Esophagus (tissue), 2 donors: ENCODE measurements around the gene CDO1. TPM values are rescaled to one million over a fixed set of nuclear protein-coding genes. Genes with fewer than 3 reads are reported as not detected.
A peak's percentile ranks its signal among the peaks of the same experiment; 100 is the strongest.

Experiments
- H3K27ac ChIP-seq, 2 donors: one replicate each; pipeline ENCODE4 v1.5.1; 2013; ENCODE audit warnings: low read depth in 2 of 2, mild to moderate bottlenecking in 2 of 2, inconsistent platforms in 1 of 2, low read length in 1 of 2, moderate library complexity in 1 of 2
- H3K27me3 ChIP-seq, 2 donors: one replicate each; pipeline ENCODE4 v1.6.1; 2013; ENCODE audit warnings: low read length in 2 of 2, control low read depth in 1 of 2, mild to moderate bottlenecking in 1 of 2; ENCODE audit not compliant: insufficient read depth in 2 of 2, control insufficient read depth in 1 of 2
- H3K36me3 ChIP-seq, 2 donors: one replicate each; pipeline ENCODE4 v1.6.1; 2013; ENCODE audit warnings: low read length in 1 of 2; ENCODE audit not compliant: control insufficient read depth in 2 of 2, insufficient read depth in 2 of 2
- H3K4me1 ChIP-seq, 2 donors: one replicate each; pipeline ENCODE4 v1.6.1; 2013; ENCODE audit warnings: low read length in 1 of 2; ENCODE audit not compliant: control insufficient read depth in 2 of 2, insufficient read depth in 2 of 2
- H3K4me3 ChIP-seq, 2 donors: one replicate each; pipeline ENCODE4 v1.5.1; 2013; ENCODE audit warnings: low read length in 2 of 2, mild to moderate bottlenecking in 2 of 2, low read depth in 1 of 2, moderate library complexity in 1 of 2
- H3K9me3 ChIP-seq, 2 donors: one replicate each; pipeline ENCODE4 v1.6.1; 2013; ENCODE audit warnings: mild to moderate bottlenecking in 2 of 2, low read depth in 1 of 2, low read length in 1 of 2, moderate library complexity in 1 of 2; ENCODE audit not compliant: control insufficient read depth in 2 of 2, insufficient read depth in 1 of 2
- WGBS, 2 donors: extraction: QIAGEN DNeasy Blood & Tissue Kit; methylation state at CpG; one replicate each; pipeline ENCODE4 v1.1.7; 2013; 5-methylcytosine and 5-hydroxymethylcytosine counted together
- polyA plus RNA-seq, 2 donors: library from polyadenylated mRNA; stranded (reverse); fragments of 200-250 nt; gene quantifications; one replicate each; pipeline ENCODE4 v1.2.3, GENCODE V29; 2013
- donor health status: healthy with polysubstance abuse.
- donor health status: Bipolar disorder and iron deficiency.

CDO1 gene
- 1 to 10 TPM in 1 of 2 donors, under 1 TPM in 1; 0.41 to 1.5 TPM for polyA plus RNA-seq

GRCh38 chr5:115816226-115817081 is at the start of gene CDO1:
Gene CDO1 (minus strand): TSS chr5:115816659. CDS start chr5:115816397, 262 bp downstream.
- H3K9me3 ChIP-seq: no peaks in the 10 kb centered on the region
- peak within 1 kb of the TSS; percentile 27 to 53 for H3K27ac ChIP-seq
- H3K36me3 ChIP-seq: no peaks in the 10 kb centered on the region
- H3K27me3 ChIP-seq: peaks cover 3 to 12% of the 10 kb centered on the region in 2 donors
- peak within 1 kb of the TSS; percentile 42 to 45 for H3K4me3 ChIP-seq
- H3K4me1 ChIP-seq: peaks cover 0 to 8% of the 10 kb centered on the region in 2 donors
- WGBS, 2 donors: 2 to 4% methylated on average over 68 to 69 of the region's 69 CpGs

- no peaks in the 10 kb centered on the region for H3K36me3 ChIP-seq
- no peaks in the 10 kb centered on the region for H3K9me3 ChIP-seq
- H3K4me1 ChIP-seq: no peaks in the 10 kb centered on the region
- H3K27me3 ChIP-seq: no peaks in the 10 kb centered on the region
- no peak overlapping the region for H3K27ac ChIP-seq
- no peak overlapping the region for H3K4me3 ChIP-seq
Measured at GRCh38 chr5:115859378-115859777, 42.9 kb upstream of the CDO1 start.

- H3K27ac ChIP-seq: no peak overlapping the region
- H3K36me3 ChIP-seq: no peaks in the 10 kb centered on the region
- H3K4me3 ChIP-seq: no peak overlapping the region
- no peaks in the 10 kb centered on the region for H3K4me1 ChIP-seq
- 80 to 82% methylated on average over 3 of the region's 3 CpGs for WGBS, 2 donors
- no peaks in the 10 kb centered on the region for H3K9me3 ChIP-seq
- H3K27me3 ChIP-seq: no peaks in the 10 kb centered on the region
Measured at GRCh38 chr5:115858396-115858795, 41.9 kb upstream of the CDO1 start.

GRCh38 chr5:115857626-115858349 is 41.3 kb upstream of the CDO1 start:
- Histone ChIP-seq H3K36me3 (no peaks in the 10 kb centered on the region), H3K27me3 (no peaks in the 10 kb centered on the region), H3K27ac (no peak overlapping the region), H3K4me3 (no peak overlapping the region), H3K9me3 (no peaks in the 10 kb centered on the region), H3K4me1 (no peaks in the 10 kb centered on the region)
- 39 to 51% methylated on average over 2 of the region's 2 CpGs for WGBS, 2 donors

- no peaks in the 10 kb centered on the region for H3K4me1 ChIP-seq
- WGBS, 2 donors: 60 to 63% methylated on average over 1 of the region's 1 CpG
- no peak overlapping the region for H3K4me3 ChIP-seq
- no peak overlapping the region for H3K27ac ChIP-seq
- no peaks in the 10 kb centered on the region for H3K27me3 ChIP-seq
- H3K9me3 ChIP-seq: no peaks in the 10 kb centered on the region
- no peaks in the 10 kb centered on the region for H3K36me3 ChIP-seq
Measured at GRCh38 chr5:115857057-115857479, 40.6 kb upstream of the CDO1 start.

GRCh38 chr5:115855959-115856358 is 39.5 kb upstream of the CDO1 start:
- no peaks in the 10 kb centered on the region for H3K4me1 ChIP-seq
- 71% methylated on average over 1 of the region's 1 CpG for WGBS, 2 donors

GRCh38 chr5:115854139-115854538 is 37.7 kb upstream of the CDO1 start:
- no peaks in the 10 kb centered on the region for H3K9me3 ChIP-seq
- no peak overlapping the region for H3K27ac ChIP-seq
- H3K4me1 ChIP-seq: no peaks in the 10 kb centered on the region
- no peaks in the 10 kb centered on the region for H3K36me3 ChIP-seq
- WGBS, 2 donors: 94 to 97% methylated on average over 3 of the region's 3 CpGs
- H3K27me3 ChIP-seq: no peaks in the 10 kb centered on the region
- H3K4me3 ChIP-seq: no peak overlapping the region

More at GRCh38 chr5:115855959-115856358, 39.5 kb upstream of the CDO1 start:
- no peak overlapping the region for H3K27ac ChIP-seq
- H3K9me3 ChIP-seq: no peaks in the 10 kb centered on the region
- no peaks in the 10 kb centered on the region for H3K27me3 ChIP-seq
- no peak overlapping the region for H3K4me3 ChIP-seq
- H3K36me3 ChIP-seq: no peaks in the 10 kb centered on the region

GRCh38 chr5:115850744-115851416 is 34.4 kb upstream of the CDO1 start:
- H3K9me3 ChIP-seq: no peaks in the 10 kb centered on the region
- H3K36me3 ChIP-seq: no peaks in the 10 kb centered on the region
- H3K4me3 ChIP-seq: no peak overlapping the region
- no peaks in the 10 kb centered on the region for H3K4me1 ChIP-seq
- WGBS, 2 donors: 53 to 57% methylated on average over 4 of the region's 4 CpGs
- H3K27ac ChIP-seq: no peak overlapping the region
- H3K27me3 ChIP-seq: no peaks in the 10 kb centered on the region

- no peak overlapping the region for H3K4me3 ChIP-seq
- H3K27ac ChIP-seq: no peak overlapping the region
- H3K27me3 ChIP-seq: no peaks in the 10 kb centered on the region
- H3K36me3 ChIP-seq: no peaks in the 10 kb centered on the region
- 93 to 95% methylated on average over 3 of the region's 3 CpGs for WGBS, 2 donors
- no peaks in the 10 kb centered on the region for H3K9me3 ChIP-seq
- peaks cover 0 to 3% of the 10 kb centered on the region in 2 donors for H3K4me1 ChIP-seq
Measured at GRCh38 chr5:115849258-115849798, 32.9 kb upstream of the CDO1 start.
